Caco-2 (cell line): ENCODE data around the gene SNN. TPM values are rescaled to one million over a fixed set of nuclear protein-coding genes. Genes with fewer than 3 reads are reported as not detected.

ENCODE experiments used
- BruUV-seq: library from RNA; stranded (reverse); fragments of 400-500 nt; replicated peaks from 2 replicates; lab custom pipeline; 2021; lab: Mats Ljungman, UMichigan
- CTCF ChIA-PET: fragments of 300-600 bp; sonication (Branson Sonifier 250); formaldehyde crosslinking; loops from one replicate; lab custom pipeline; 2022; ENCODE audit warnings: antibody characterized with exemption; lab: Charles Lee
- POLR2A ChIA-PET: fragments of 300-600 bp; sonication (Branson Sonifier 250); formaldehyde crosslinking; loops from one replicate; lab custom pipeline; 2022; ENCODE audit warnings: antibody characterized with exemption; lab: Charles Lee
- DNase-seq, 2 experiments: peaks; one replicate each; pipeline versions ENCODE4 v3.0.0 to v3.0.0-alpha.2; 2020 to 2022
- H3K27me3 ChIP-seq: replicated peaks from 2 replicates; pipeline ENCODE4 v1.6.0; 2011; ENCODE audit warnings: low read length; ENCODE audit not compliant: control insufficient read depth, insufficient read depth
- H3K36me3 ChIP-seq: 2 replicates; pipeline ENCODE4 v1.5.1; 2011; ENCODE audit warnings: low read length; ENCODE audit not compliant: control insufficient read depth, insufficient read depth
- H3K4me1 ChIP-seq: fragments of 250-450 bp; sonication (Bioruptor Pico); 2 replicates; pipeline ENCODE4 v1.5.1; 2020; ENCODE audit warnings: mild to moderate bottlenecking
- H3K4me3 ChIP-seq: 2 replicates; pipeline ENCODE4 v1.5.1; 2011; ENCODE audit warnings: low read depth, mild to moderate bottlenecking, control low read depth, low read length
- H3K9me3 ChIP-seq: fragments of 250-450 bp; sonication (Bioruptor Pico); 2 replicates; pipeline ENCODE4 v1.5.1; 2020; ENCODE audit warnings: mild to moderate bottlenecking, moderate library complexity
- H3K27ac Mint-ChIP-seq: one replicate; pipeline ENCODE4 v1.8.0; 2022; ENCODE audit warnings: mixed read lengths; ENCODE audit not compliant: unreplicated experiment
- H3K27me3 Mint-ChIP-seq: one replicate; pipeline ENCODE4 v1.8.0; 2022; ENCODE audit warnings: mixed read lengths; ENCODE audit not compliant: insufficient read depth, unreplicated experiment
- H3K36me3 Mint-ChIP-seq: one replicate; pipeline ENCODE4 v1.8.0; 2022; ENCODE audit warnings: mild to moderate bottlenecking, mixed read lengths; ENCODE audit not compliant: insufficient read depth, unreplicated experiment
- H3K4me1 Mint-ChIP-seq: one replicate; pipeline ENCODE4 v1.8.0; 2022; ENCODE audit warnings: low read depth, mixed read lengths; ENCODE audit not compliant: unreplicated experiment
- H3K4me3 Mint-ChIP-seq: one replicate; pipeline ENCODE4 v1.8.0; 2022; ENCODE audit warnings: mild to moderate bottlenecking, moderate library complexity, mixed read lengths; ENCODE audit not compliant: unreplicated experiment
- H3K9me3 Mint-ChIP-seq: one replicate; pipeline ENCODE4 v1.8.0; 2022; ENCODE audit warnings: mixed read lengths; ENCODE audit not compliant: unreplicated experiment
- intact Hi-C: fragments of 100-400 bp; cut with micrococcal nuclease; formaldehyde crosslinking; loops from one replicate; pipeline ENCODE4 v1.10.0; 2022; ENCODE audit not compliant: unreplicated experiment
- total RNA-seq: library from RNA; stranded (reverse); gene quantifications from 2 replicates; pipeline ENCODE4 v1.2.3, GENCODE V29; 2022
- TF ChIP-seq, protein P1 (sequence below), 2 experiments: fragments of 200-600 bp in 1 of 2; IDR thresholded peaks; 1 replicate in 1 of 2; 2 replicates in 1 of 2; pipeline versions ENCODE4 v1.5.1 to v1.8.0; 2011 to 2022; ENCODE audit warnings: antibody characterized with exemption in 1 of 2, control low read depth in 1 of 2, inconsistent platforms in 1 of 2, low read depth in 1 of 2, low read length in 1 of 2, mild to moderate bottlenecking in 1 of 2, moderate library complexity in 1 of 2; ENCODE audit not compliant: insufficient read depth in 1 of 2, severe bottlenecking in 1 of 2, unreplicated experiment in 1 of 2

Gene SNN
- total RNA-seq, 1 experiment from 2014 or later: 12.8 TPM

DNA sequence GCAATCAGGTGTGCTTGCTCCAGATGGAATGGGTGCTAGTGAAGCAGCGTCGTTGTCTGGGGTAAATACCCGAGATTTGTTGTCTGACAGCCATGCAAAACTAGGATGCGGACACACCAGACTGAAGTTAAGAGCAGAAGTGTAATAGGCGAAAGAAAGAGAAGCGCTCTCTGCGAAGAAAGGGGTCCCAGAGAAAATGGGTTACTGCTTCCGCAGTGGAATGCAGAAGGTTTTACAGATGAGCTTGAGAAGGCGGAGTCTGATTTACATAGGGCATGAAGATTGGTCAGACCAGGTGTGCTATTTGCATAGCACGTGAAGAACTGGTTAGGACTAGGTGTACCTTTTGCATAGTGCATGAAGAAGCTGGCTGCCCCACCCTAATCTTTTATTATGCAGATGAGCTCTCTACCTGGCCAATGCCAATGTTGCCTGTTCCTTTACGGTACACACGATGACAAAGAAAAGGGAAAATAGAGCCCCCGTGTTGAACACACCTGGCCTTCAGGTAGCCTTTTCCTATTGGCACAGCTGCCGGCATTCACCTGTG is 32.0 kb upstream of the SNN start:
- Histone ChIP-seq H3K4me3 (peak overlapping the region; percentile 39), H3K9me3 (no peaks in the 10 kb centered on the region), H3K27me3 (no peaks in the 10 kb centered on the region), H3K36me3 (no peaks in the 10 kb centered on the region), H3K4me1 (peaks cover 47% of the 10 kb centered on the region)
- Mint-ChIP-seq H3K4me3 (peak overlapping the region; percentile 68), H3K9me3 (no peaks in the 10 kb centered on the region), H3K27me3 (no peaks in the 10 kb centered on the region), H3K36me3 (no peaks in the 10 kb centered on the region), H3K27ac (peak overlapping the region; percentile 80), H3K4me1 (peaks cover 4% of the 10 kb centered on the region)
- TF ChIP-seq, protein P1, sequence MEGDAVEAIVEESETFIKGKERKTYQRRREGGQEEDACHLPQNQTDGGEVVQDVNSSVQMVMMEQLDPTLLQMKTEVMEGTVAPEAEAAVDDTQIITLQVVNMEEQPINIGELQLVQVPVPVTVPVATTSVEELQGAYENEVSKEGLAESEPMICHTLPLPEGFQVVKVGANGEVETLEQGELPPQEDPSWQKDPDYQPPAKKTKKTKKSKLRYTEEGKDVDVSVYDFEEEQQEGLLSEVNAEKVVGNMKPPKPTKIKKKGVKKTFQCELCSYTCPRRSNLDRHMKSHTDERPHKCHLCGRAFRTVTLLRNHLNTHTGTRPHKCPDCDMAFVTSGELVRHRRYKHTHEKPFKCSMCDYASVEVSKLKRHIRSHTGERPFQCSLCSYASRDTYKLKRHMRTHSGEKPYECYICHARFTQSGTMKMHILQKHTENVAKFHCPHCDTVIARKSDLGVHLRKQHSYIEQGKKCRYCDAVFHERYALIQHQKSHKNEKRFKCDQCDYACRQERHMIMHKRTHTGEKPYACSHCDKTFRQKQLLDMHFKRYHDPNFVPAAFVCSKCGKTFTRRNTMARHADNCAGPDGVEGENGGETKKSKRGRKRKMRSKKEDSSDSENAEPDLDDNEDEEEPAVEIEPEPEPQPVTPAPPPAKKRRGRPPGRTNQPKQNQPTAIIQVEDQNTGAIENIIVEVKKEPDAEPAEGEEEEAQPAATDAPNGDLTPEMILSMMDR (IDR thresholded peaks at IDR 0.05; ENCODE audit: insufficient read depth in 1 of 2, low read depth in 1 of 2, low read length in 1 of 2, severe bottlenecking in 1 of 2, unreplicated experiment in 1 of 2): no peak
- intact Hi-C loops: loop anchor here (5.0 kb wide), 1 partner anchor 44 kb away; no protein-coding TSS in a partner anchor
- no TSS peak for BruUV-seq
- ChIA-PET POLR2A (interaction anchor here (0.6 to 2.0 kb wide), 14 partner anchors 24 to 694 kb away, joined by 3 to 17 read pairs (median 4); partner anchors contain the start of genes DEXI, LITAF, SNN and TXNDC11), CTCF (interaction anchor here (0.6 to 2.2 kb wide), 14 partner anchors 24 to 240 kb away, joined by 3 to 14 read pairs (median 4); partner anchors contain the start of genes LITAF and ZC3H7A)
- DNase-seq: peak; percentile 90 to 93

DNA sequence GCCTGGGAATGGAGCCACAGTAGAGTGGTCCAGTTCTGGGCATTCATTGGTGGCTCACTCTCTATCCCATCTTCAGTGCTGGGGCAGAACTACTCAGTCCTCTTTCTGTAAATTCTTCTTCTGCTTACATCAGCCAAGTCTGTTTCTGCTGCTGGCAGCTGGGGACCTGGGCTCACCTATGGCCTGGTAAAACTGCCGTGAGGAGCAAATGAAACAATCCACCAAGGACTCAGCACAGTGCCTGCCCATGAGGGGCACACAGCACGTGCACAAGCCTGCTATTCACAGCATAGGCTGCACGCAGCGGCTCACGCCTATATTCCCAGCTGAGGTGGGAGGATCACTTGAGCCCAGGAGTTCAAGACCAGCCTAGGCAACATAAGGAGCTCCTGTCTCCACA is 30.9 kb upstream of the SNN start:
- Mint-ChIP-seq H3K4me1 (peaks cover 5% of the 10 kb centered on the region), H3K4me3 (no peak overlapping the region), H3K27ac (peak overlapping the region; percentile 80), H3K36me3 (no peaks in the 10 kb centered on the region), H3K27me3 (no peaks in the 10 kb centered on the region), H3K9me3 (no peaks in the 10 kb centered on the region)
- ChIA-PET CTCF (interaction anchor here (1.5 to 2.2 kb wide), 3 partner anchors 105 to 229 kb away, joined by 8 to 9 read pairs (median 9); partner anchors contain the start of gene ZC3H7A), POLR2A (interaction anchor here (0.7 to 1.8 kb wide), 2 partner anchors 34 to 51 kb away, joined by 9 to 17 read pairs; partner anchors contain the start of gene LITAF)
- Histone ChIP-seq H3K9me3 (no peaks in the 10 kb centered on the region), H3K4me1 (peaks cover 46% of the 10 kb centered on the region), H3K4me3 (no peak overlapping the region), H3K36me3 (no peaks in the 10 kb centered on the region), H3K27me3 (no peaks in the 10 kb centered on the region)
- TF ChIP-seq, protein P1 (IDR thresholded peaks at IDR 0.05; ENCODE audit: insufficient read depth in 1 of 2, low read depth in 1 of 2, low read length in 1 of 2, severe bottlenecking in 1 of 2, unreplicated experiment in 1 of 2): no peak
- BruUV-seq: no TSS peak
- intact Hi-C loops: loop anchor here (5.0 kb wide), 1 partner anchor 45 kb away; no protein-coding TSS in a partner anchor
- DNase-seq: no peak

DNA sequence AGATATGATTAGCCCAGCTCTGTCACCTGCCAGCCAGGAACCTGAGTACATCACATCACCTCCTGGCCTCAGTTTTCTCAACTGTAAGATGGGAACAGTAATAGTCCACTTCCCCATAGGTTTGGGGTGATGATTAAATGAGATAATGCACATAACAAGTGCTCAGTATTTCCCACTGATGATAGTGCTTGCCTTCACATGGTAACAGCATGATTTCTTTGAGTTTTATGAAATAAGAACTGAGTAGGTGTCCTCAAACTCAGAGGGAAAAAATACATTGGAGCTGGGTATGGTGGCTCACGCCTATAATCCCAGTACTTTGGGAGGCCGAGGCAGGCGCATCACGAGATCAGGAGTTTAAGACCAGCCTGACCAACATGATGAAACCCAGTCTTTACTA is 30.1 kb upstream of the SNN start:
- no TSS peak for BruUV-seq
- Mint-ChIP-seq H3K9me3 (no peaks in the 10 kb centered on the region), H3K36me3 (no peaks in the 10 kb centered on the region), H3K27me3 (no peaks in the 10 kb centered on the region), H3K4me3 (no peak overlapping the region), H3K27ac (no peak overlapping the region), H3K4me1 (peaks cover 5% of the 10 kb centered on the region)
- Histone ChIP-seq H3K27me3 (no peaks in the 10 kb centered on the region), H3K36me3 (no peaks in the 10 kb centered on the region), H3K9me3 (no peaks in the 10 kb centered on the region), H3K4me1 (peaks cover 38% of the 10 kb centered on the region), H3K4me3 (no peak overlapping the region)
- ChIA-PET POLR2A (no interaction called here), CTCF (no interaction called here)
- intact Hi-C loops: loop anchor here (5.0 kb wide), 1 partner anchor 46 kb away; no protein-coding TSS in a partner anchor
- DNase-seq: no peak
- TF ChIP-seq, protein P1 (IDR thresholded peaks at IDR 0.05; ENCODE audit: insufficient read depth in 1 of 2, low read depth in 1 of 2, low read length in 1 of 2, severe bottlenecking in 1 of 2, unreplicated experiment in 1 of 2): no peak
